ENCODE data around the gene MSH5. TPM values are rescaled to one million over a fixed set of nuclear protein-coding genes. Genes with fewer than 3 reads are reported as not detected.

The MSH5 gene
- 3.8 and 6.6 TPM in 2 replicates for total RNA-seq

GRCh38 chr6:31739639-31740396 is at the start of gene MSH5:
MSH5 (plus strand) TSS chr6:31740005; CDS start chr6:31740467, 462 bp downstream.

DNA sequence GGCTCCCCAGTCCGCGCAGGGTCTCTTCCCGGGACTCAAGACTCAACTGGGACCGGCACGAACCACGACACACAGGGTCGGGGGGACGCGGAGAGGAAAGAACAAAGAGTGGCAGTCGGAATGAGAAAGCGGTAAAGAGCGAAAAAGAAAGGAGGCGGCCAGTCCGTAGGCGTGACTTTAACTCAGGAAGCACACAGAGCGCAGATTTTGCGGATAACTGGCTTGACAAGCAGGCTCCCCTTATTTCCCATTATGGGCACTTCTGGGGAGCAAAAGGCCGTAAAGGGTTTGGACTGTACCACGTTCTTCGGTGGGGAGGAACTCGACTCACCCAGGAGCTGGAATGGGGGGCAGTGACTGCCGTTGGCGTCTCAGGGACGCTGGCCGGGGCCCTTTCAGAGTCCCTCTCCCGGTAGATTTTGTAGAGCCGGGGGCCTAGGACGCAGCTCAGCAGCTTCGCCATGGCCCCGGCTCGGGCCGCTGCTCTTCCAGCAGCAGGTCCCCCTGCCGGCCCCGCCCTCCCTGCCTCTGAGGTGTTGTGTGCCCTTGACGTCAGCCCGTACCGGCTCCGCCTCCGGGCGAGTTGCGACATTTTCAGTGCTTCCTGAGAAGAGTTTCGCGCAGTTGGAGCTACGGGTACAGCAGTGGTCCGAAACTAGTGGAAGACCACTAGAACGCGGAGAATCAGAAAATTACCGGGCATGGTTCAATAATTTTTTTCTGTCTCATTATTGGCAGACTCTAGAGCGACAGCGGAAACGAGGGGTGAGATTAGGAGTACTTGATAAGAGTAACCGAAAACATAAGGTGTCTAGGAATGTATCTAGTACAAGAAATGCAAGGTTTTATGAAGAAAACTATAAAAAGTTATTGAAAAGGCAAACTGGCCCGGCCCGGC is 36.7 kb upstream of the MSH5 start, which contains the start of gene ABHD16A:
Gene ABHD16A, minus strand, starts transcription at position 506 of the 898 bp plus-strand sequence. Its CDS starts 43 bp downstream, at position 463.

GRCh38 chr6:31706599-31706998 is 33.2 kb upstream of the MSH5 start, which contains the start of gene LY6G6F:
LY6G6F (plus strand) TSS chr6:31706866; CDS start chr6:31706907, 41 bp downstream.

GRCh38 chr6:31715022-31715958 is 24.5 kb upstream of the MSH5 start, which contains the start of gene LY6G6D:
LY6G6D (plus strand) TSS chr6:31715348; CDS start chr6:31715356, 8 bp downstream.

DNA sequence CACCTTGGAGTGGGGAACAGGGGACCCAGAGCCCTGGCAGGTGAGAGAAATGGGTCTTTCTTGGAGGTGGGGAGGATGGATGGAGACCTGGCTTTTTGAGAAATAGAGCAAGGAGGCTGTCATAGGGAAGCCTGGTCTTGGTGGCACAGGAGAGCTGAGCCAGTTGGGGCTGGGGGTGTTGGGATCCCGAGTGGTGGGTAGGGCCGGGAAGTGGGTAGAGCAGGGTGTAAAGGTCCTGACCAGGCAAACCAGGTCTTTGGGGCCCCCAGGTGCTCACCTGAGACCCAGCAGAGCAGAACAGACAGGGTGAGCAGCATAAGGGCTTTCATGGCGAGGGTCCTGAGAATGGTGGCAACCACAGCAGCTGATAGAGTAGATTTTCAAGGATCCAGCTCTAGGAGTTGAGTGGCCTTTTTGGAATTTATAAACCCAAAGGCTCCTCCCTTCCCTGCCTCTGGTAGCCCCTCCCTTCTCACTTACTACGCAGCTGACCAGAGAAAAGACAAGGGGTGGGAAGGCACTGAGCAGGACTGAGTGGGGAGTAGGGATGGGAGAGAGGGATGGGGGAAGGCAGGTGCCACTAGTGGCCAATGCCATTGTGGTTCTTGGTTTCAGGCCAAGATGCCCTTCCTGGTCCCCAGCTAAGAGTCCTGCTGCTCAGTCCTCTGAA is 18.3 kb upstream of the MSH5 start, which contains the start of gene LY6G6C:
Gene LY6G6C, minus strand, starts transcription at position 396 of the 670 bp plus-strand sequence. Its CDS starts 67 bp downstream, at position 329.

GRCh38 chr6:31723245-31723979 is 16.4 kb upstream of the MSH5 start, which contains the start of gene MPIG6B:
MPIG6B (plus strand) TSS chr6:31723373; CDS start chr6:31723384, 11 bp downstream.

DNA sequence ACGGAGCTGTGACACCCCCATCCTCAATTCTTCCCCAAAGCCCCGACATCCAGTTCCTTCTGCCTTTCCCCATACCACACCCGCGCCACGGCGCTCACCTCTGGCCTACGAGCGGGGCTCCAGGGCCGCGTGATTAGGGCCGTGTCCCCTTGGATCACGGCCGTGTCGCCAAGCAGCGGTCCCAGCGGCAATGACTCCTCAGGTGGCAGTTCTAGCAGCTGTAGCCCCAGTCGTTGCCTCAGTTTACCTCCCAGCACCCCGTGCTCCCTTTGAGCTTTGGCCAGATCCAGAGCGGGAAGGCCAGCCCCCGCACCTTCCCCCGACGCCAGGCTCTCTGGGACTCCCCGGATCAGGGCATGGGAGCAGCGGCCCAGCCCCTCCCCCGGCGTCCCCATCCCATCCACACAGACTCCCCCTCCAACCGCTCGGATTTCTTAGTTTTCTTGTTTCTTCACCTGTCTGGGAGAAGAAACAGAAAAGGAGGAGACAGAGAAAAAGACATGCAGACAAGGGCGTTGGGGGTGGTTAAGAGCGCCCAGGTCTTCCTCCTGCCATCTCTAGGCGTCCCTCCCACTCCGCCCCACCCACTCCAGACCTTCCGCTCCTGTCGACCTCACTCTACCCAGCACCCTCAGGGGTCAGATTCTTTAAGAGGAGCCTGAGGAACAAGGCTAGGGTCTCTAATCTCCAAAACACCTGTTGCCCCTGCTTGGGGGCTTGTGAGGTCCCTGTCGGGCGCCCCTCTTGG is 10.9 kb upstream of the MSH5 start, which contains the start of gene DDAH2:
Gene DDAH2, minus strand, starts transcription at position 533 of the 748 bp plus-strand sequence. Its CDS starts 138 bp downstream, at position 395.

DNA sequence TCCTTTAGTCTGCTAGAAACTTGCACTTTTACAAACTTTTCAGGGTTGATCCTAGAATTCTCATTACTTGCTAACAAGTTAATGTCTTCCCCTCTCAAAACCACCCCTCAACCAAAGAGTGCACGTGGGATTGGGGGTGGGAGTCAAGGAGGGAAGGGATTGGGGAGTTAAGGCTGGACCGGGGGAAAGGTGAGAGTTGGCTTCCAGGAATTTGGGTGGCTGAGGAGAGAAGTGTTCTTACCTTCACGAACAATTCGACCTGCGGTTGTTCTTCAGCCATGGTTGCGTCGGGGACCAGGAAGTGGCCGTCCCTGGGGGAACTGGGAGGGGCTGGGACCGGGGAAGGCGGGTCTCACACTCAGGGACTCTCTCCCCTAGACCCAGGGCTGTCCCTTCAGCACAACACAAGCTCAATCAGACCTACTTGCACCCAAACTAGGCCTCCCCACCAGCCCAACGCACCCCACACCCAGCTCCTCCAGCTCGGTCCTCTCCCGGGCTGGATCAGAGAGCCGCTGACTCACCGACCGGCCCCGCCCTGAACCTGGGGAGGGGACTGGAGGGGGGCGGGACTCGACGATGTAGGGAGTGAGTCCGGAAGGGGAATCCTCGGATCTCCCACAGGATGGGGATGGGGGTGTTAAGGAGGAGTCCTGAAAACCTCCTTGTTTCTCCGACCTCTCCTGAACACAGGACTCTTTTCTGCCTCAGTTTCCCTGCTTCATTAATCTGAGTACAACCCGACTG is 3.6 kb upstream of the MSH5 start, which contains the start of gene CLIC1:
Gene CLIC1, minus strand, starts transcription at position 510 of the 747 bp plus-strand sequence. Its CDS starts 230 bp downstream, at position 280.

DNA sequence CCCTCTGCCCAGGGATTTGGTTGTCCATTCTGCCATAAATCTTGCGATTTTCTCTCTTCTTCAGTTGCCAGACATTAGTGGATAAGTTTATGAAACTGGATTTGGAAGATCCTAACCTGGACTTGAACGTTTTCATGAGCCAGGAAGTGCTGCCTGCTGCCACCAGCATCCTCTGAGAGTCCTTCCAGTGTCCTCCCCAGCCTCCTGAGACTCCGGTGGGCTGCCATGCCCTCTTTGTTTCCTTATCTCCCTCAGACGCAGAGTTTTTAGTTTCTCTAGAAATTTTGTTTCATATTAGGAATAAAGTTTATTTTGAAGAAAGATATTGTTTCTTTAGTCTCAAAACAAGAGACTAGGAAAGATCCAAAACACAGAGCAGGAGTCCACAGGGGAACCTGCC is 22.6 kb downstream of the MSH5 start, which contains the start of gene SAPCD1:
Gene SAPCD1, plus strand, starts transcription at position 301 of the 400 bp plus-strand sequence. CDS start 399 bp downstream, outside the sequence.

GRCh38 chr6:31776989-31777666 is 37.3 kb downstream of the MSH5 start, which contains the start of gene VWA7:
VWA7 (minus strand) TSS chr6:31777328; CDS start chr6:31776779, 549 bp downstream.

DNA sequence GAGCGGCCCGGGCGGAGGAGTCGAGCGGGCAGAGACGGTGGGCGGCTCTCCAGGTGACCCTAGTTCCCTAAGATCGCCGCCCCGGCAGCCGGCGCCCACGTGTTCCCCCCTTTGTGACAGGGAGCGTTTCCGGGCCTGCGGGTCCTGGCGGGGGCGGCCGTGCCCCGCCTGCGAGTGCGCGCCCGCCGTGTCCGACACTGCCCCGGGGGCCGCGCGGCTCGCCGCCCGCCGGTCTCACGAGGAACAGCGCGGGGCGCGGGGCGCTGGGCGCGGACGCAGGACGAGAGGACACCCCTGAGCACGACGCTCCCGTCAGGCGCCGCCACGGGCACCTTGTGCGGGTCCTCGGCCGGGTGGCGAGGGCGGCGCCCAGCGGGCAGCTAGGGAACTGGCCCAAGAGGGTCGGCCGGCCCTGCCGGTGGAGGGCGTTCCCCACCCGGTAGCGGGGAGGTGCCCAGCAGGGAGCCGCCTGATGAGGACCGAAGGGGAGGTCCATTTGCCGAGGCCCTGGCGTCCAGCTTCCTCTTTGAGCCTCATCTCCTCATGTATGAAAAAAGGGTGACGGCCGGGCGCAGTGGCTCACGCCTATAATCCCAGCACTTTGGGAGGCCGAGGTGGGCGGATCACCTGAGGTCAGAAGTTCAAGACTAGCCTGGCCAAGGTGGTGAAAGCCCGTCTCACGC is 56.0 kb downstream of the MSH5 start, which contains the start of gene VARS1:
Gene VARS1, minus strand, starts transcription at position 137 of the 683 bp plus-strand sequence. CDS start 535 bp downstream, outside the sequence.

DNA sequence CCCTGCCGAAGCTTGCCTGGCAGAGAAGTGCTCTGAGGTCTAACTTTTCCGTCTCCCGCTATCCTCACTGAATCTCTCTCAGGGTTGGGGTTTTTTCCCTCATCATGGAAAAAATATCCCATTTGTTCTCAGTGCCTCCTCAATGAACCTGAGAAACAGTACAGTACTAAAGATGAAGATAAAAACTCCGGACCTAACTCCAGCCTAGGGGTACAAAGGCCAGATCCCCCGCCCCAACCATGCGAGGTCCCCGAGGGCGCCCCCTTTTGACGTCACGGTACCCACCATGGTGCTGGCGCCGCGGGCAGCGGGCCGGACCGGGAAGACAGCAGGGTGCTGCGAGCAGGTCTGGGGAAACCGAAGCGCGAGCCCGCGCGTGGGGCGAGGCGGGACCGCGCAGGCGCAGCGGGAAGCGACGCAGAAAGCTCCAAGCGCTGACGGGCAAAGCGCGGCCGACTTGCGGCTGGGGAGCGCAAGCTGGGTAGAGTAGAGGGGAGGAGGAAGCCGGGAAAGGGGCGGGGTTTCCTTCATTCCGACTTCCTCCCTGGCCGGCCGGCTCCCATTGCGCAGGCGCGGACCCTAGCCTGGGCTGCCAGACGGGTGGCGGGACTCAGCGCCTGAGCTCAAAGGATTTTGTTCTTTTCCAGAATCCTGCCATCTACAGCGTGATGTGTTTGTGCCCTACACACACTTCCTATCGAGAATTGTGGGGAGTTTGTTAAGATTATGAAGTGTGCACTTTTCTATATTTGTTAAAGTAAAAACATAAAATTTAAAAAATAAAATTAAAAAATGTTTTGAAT is 66.9 kb downstream of the MSH5 start, which contains the start of gene LSM2:
Gene LSM2, minus strand, starts transcription at position 497 of the 803 bp plus-strand sequence. Its CDS starts 209 bp downstream, at position 288.

